Measurements from ENCODE around the gene NKAPL.
A peak's percentile ranks its signal among the peaks of the same experiment; 100 is the strongest.

NKAPL gene

DNA sequence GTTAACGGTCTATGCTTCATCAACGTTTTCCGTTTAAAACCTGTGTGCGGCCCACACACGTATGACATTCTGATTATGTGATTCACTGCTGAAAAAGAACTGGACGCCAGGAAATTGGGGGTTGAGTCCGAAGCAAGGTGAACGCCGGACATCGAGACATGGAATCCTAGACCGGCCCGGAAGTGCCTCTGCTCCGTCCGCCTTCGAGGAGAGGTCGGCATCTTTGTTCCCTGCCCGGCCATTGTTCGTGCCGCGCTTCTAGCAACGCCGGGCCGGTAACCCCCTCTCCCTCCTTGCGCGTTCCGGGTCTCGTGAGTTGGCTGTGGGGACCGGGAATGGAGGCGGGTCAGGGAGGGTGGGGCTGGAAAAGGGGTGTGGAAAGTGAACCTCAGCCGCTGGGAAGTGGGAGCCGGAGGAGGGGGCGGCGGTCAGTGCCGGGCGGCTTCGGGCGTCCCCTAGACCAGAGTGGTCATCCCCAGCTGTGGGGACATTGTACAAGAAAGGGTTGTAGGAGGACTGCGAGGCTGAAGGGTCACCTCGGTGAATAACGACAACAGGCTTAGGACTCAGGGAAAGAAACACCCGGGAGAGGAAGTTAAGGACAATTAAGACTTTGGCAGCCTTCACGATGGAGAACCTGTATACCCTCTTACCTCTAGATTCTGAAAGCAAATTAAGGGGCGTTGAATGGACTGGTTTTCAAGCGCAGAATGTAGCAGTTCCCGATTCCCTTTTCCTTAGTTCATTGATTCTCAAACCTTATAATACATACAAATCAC is 33.9 kb upstream of the NKAPL start, which contains the start of gene ZSCAN9:
Gene ZSCAN9, plus strand, starts transcription at position 220 of the 779 bp plus-strand sequence. CDS start 1,810 bp downstream, outside the sequence.
- TF ChIP-seq CTCF (IDR thresholded peaks at IDR 0.05; ENCODE audit: low read depth, low read length): no peak
- TF ChIP-seq EZH2phosphoT487 (IDR thresholded peaks at IDR 0.05; ENCODE audit: low read depth): no peak
- H3K27me3 ChIP-seq (ENCODE audit: low read depth, low read length): no peaks in the 10 kb centered on the region
- peak within 1 kb of the TSS; percentile 87 for H3K4me2 ChIP-seq (ENCODE audit: low read length)
- H3K9me3 ChIP-seq (ENCODE audit: insufficient read depth, low read length): no peaks in the 10 kb centered on the region
- peak within 1 kb of the TSS; percentile 84 for H3K9ac ChIP-seq (ENCODE audit: low read length)
- H3K4me1 ChIP-seq (ENCODE audit: low read length): peaks cover 9% of the 10 kb centered on the region
- peak within 1 kb of the TSS; percentile 93 for H3K4me3 ChIP-seq (ENCODE audit: low read length)
- H3K27ac ChIP-seq (ENCODE audit: low read length): peak within 1 kb of the TSS; percentile 22; the same call in 1 of the 2 replicates
- no peaks in the 10 kb centered on the region for H4K20me1 ChIP-seq (ENCODE audit: insufficient read depth, low read length)
- H3K79me2 ChIP-seq (ENCODE audit: low read length): peaks cover 10% of the 10 kb centered on the region
- H3K36me3 ChIP-seq (replicated peaks; ENCODE audit: low read depth, low read length): peaks cover 20% of the 10 kb centered on the region
- peak within 1 kb of the TSS; percentile 78 for H2AFZ ChIP-seq (ENCODE audit: low read depth, low read length)

DNA sequence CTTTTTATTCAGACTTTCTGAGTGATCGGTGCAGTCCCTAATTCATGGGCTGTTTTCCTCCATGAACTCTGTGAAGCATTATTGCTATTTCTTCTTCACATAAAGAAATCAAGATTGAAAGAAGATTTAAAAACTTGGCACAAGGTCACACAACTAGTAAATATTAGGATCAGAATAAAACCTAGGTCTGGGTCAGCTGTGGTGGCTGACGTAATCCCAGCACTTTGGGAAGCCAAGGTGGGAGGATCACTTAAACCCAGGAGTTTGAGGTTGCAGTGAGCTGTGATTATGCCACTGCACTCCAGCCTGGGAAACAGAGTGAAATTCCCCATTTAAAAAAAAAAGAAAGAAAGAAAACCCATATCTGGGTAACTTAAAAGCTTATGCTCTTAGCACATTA is 32.6 kb upstream of the NKAPL start:
- H3K4me3 ChIP-seq (ENCODE audit: low read length): no peak overlapping the region
- H3K9ac ChIP-seq (ENCODE audit: low read length): no peak overlapping the region
- peaks cover 21% of the 10 kb centered on the region for H3K36me3 ChIP-seq (replicated peaks; ENCODE audit: low read depth, low read length)
- peak overlapping the region; percentile 87; the same call in 1 of the 2 replicates for H3K4me2 ChIP-seq (ENCODE audit: low read length)
- H3K9me3 ChIP-seq (ENCODE audit: insufficient read depth, low read length): no peaks in the 10 kb centered on the region
- no peaks in the 10 kb centered on the region for H3K27me3 ChIP-seq (ENCODE audit: low read depth, low read length)
- H3K27ac ChIP-seq (ENCODE audit: low read length): no peak overlapping the region
- TF ChIP-seq EZH2phosphoT487 (IDR thresholded peaks at IDR 0.05; ENCODE audit: low read depth) (no peak), CTCF (IDR thresholded peaks at IDR 0.05; ENCODE audit: low read depth, low read length) (no peak)
- H2AFZ ChIP-seq (ENCODE audit: low read depth, low read length): no peak overlapping the region
- no peaks in the 10 kb centered on the region for H4K20me1 ChIP-seq (ENCODE audit: insufficient read depth, low read length)
- peaks cover 10% of the 10 kb centered on the region for H3K79me2 ChIP-seq (ENCODE audit: low read length)
- H3K4me1 ChIP-seq (ENCODE audit: low read length): peaks cover 9% of the 10 kb centered on the region

DNA sequence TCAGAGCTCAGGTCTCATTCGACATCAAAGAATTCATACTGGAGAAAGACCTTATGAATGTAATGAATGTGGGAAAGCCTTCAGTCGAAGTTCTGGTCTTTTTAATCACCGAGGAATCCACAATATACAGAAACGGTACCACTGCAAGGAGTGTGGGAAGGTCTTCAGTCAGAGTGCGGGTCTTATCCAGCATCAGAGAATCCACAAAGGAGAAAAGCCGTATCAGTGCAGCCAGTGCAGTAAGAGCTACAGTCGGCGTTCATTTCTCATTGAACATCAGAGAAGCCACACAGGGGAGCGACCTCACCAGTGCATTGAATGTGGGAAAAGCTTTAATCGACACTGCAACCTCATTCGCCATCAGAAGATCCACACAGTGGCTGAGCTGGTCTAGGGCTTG is 26.3 kb upstream of the NKAPL start:
- Histone ChIP-seq H3K79me2 (ENCODE audit: low read length) (no peaks in the 10 kb centered on the region), H3K27ac (ENCODE audit: low read length) (no peak overlapping the region), H2AFZ (ENCODE audit: low read depth, low read length) (no peak overlapping the region), H3K27me3 (ENCODE audit: low read depth, low read length) (no peaks in the 10 kb centered on the region), H4K20me1 (ENCODE audit: insufficient read depth, low read length) (no peaks in the 10 kb centered on the region), H3K4me1 (ENCODE audit: low read length) (no peaks in the 10 kb centered on the region), H3K4me3 (ENCODE audit: low read length) (no peak overlapping the region), H3K9me3 (ENCODE audit: insufficient read depth, low read length) (no peaks in the 10 kb centered on the region), H3K9ac (ENCODE audit: low read length) (no peak overlapping the region), H3K4me2 (ENCODE audit: low read length) (no peak overlapping the region), H3K36me3 (replicated peaks; ENCODE audit: low read depth, low read length) (peaks cover 18% of the 10 kb centered on the region)
- no peak for TF ChIP-seq EZH2phosphoT487 (IDR thresholded peaks at IDR 0.05; ENCODE audit: low read depth)
- TF ChIP-seq CTCF (IDR thresholded peaks at IDR 0.05; ENCODE audit: low read depth, low read length): no peak

DNA sequence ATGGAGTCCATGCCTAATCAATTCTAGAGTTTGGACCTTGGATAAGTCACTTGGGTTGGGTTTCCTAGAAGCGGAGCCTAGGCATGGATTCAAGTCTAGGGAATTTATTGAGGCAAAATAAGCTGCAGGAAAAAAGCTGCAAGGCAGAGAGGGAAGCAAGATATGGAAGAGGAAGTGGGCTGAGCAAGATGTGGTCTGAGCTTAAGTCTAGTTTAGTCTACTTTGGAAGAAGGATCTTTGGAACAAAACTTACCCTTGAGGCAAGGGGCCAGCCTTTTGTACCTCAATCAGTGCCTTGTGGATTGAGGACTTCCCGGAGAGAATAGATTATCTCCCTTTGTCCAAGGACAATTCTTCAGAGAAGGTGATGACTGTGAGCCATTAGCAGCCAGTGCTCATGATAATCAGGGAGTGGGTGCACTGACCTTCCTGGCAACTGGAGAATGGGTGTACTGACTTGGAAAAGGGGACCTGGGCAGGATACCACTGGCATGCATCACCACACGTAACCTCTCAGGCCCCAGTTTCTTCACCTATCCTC is 23.1 kb upstream of the NKAPL start:
- Histone ChIP-seq H3K9me3 (ENCODE audit: insufficient read depth, low read length) (no peaks in the 10 kb centered on the region), H2AFZ (ENCODE audit: low read depth, low read length) (no peak overlapping the region), H3K27me3 (ENCODE audit: low read depth, low read length) (no peaks in the 10 kb centered on the region), H3K36me3 (replicated peaks; ENCODE audit: low read depth, low read length) (peaks cover 5% of the 10 kb centered on the region), H3K79me2 (ENCODE audit: low read length) (no peaks in the 10 kb centered on the region), H3K4me3 (ENCODE audit: low read length) (no peak overlapping the region), H3K4me2 (ENCODE audit: low read length) (no peak overlapping the region), H3K4me1 (ENCODE audit: low read length) (no peaks in the 10 kb centered on the region), H3K9ac (ENCODE audit: low read length) (no peak overlapping the region), H3K27ac (ENCODE audit: low read length) (no peak overlapping the region), H4K20me1 (ENCODE audit: insufficient read depth, low read length) (no peaks in the 10 kb centered on the region)
- TF ChIP-seq CTCF (IDR thresholded peaks at IDR 0.05; ENCODE audit: low read depth, low read length): no peak
- no peak for TF ChIP-seq EZH2phosphoT487 (IDR thresholded peaks at IDR 0.05; ENCODE audit: low read depth)
